HG02588 (cell line): ENCODE data around the gene ADD1.

Source experiments
- ATAC-seq: cut with Tn5 transposase; IDR thresholded peaks from one replicate; pipeline ENCODE4 v1.9.1; 2021; ENCODE audit warnings: mild to moderate bottlenecking, moderate library complexity; ENCODE audit not compliant: unreplicated experiment

Gene ADD1

DNA sequence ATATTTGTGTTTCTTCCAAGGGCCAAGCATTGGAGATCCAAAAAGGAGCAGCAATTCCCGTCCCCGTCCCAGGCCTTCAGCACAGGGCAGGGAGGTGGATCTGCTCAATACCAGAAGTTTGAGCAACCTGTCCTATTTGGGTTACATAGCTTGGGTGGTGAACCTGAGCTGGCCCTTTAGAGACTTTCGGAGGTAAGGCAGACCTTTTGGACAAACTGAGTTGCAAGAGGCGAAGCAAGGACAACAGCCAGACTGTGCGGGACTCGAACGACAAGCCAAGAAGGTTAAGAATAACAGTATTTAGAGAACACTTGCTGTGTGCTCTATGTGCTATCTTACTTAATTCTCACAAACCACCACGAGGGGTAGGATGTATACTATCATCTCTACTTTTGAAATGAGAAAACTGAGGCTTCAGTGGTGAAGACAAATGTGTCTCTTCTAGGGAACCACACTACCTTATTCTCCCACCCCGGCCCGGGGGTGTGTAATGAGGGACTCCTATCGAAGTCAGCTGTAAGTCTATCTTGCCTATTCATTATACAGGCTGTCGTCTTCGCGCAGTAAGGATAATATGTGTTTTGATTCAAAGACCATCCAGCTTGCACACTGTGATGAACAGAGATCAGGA is 118.3 kb downstream of the ADD1 start:
- no peak for ATAC-seq

DNA sequence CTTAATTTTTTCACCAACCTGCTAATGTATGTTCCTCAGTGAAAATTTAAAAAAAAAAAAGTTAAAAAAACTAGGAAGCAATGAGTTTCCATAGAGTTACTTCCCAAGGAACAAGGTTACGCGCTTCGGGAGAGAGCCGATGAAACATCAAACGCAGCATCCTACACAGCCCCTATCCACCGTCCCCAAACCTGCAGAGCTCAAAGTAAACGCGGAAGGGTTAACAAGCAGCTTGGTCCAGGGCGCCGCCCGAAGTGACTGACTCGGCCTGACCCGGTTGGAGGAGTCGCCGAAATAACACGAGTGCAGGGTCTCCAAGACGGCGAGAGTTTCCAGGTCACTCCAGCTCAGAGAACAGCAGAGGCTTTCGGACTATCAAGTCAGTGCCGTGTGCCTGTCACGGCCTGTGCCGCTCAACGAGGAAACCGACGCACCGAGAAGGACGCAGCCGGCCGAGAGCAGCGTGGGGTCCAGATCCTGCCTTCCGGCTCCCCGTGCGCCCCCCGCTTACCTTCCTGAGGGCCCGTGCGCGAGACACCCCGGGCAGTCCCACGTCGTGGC is 119.0 kb downstream of the ADD1 start:
- peak; percentile 18 for ATAC-seq

DNA sequence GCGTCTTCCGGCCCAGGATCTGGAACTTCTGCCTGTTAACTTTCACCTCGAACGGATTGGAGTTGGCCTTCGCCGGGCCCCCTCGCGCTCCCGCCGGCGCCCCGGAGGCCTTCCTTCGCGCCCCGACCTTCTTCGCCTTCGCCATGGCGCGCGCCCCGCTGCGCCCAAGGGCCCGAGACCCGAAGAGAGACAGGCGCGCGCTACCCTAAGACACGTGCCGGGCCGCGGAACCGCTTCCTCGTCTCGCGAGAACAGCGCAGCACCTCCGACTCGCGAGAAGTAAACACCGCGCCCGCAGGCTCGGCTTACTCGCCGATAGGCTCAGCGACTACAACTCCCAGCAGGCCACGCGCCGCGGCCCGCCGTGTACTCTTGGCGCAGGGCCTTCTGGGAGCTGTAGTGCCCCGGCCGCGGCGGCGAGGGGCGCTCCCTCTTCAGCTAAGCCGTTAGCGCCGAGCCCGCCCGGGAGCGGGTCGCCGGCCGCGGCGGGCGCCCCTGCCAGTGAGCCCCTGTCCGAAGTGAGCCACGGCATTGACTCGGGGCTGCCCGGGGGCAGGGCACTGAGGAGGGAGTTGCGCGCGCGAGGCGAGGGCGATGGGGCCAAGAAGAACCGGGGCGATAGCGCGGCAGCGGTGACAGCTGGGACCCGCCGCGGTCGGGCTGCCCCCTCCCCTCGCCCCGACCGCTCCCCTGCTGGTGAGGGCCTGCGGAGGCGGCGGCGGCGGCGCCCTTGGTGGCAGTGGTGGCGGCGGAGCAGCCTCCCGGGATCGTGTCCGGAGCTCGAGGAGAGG is 119.7 kb downstream of the ADD1 start, which contains the start of the genes GRK4 and NOP14:
Gene GRK4, plus strand, starts transcription at position 397 of the 791 bp plus-strand sequence. CDS start 500 bp downstream, outside the sequence.
Gene NOP14, minus strand, starts transcription at position 232 of the 791 bp plus-strand sequence. Its CDS starts 87 bp downstream, at position 145.
- ATAC-seq: peak; percentile 84

DNA sequence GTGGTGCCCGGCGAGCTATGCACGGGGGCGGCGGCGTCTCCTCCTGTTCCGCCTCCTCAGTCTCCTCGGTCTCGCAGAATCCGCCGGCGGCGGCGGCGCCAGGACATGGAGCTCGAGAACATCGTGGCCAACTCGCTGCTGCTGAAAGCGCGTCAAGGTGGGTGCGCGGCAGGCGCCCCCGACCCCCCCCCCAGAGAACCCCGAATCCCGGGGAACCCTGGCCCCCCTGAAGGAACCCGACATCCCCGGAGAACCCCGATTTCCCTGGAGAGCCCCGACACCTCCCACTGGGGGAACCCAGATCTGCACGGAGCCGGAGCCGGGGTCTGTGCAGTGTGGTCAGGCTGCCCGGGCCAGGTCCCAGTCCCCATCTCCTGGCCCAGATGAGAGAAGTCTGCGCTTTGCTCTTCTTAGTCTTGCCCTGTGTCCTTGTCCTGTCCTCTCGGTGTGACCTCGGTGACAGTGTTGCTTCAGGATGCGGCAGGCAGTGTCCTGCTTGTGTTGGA is 120.4 kb downstream of the ADD1 start:
- no peak for ATAC-seq

DNA sequence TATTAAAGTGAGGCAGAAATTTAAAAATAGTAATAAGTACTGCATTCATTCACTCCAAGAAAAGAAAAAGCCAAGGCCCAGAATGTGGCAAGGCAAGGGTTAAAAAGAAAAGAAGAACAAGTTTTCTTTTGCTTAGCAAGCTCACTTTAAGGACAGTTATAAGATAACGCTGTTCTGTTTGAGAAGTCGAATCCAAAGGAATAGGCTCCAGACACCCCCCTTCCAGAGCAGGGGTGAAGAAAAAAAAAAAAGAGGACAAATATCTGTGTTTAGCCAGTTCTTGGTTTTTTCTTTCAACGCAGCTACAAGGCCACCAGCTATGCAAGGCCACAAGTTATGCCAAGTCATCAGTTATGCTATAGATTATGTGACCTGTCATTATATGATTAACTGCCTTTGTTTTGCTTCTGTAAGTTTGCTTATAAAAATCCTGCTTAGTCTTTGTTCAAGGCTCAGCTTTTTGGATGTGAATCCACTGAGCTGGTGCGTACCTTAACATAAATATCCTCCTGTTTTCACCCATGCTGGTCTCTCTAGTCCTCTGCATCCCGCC is 121.1 kb downstream of the ADD1 start:
- ATAC-seq: no peak

DNA sequence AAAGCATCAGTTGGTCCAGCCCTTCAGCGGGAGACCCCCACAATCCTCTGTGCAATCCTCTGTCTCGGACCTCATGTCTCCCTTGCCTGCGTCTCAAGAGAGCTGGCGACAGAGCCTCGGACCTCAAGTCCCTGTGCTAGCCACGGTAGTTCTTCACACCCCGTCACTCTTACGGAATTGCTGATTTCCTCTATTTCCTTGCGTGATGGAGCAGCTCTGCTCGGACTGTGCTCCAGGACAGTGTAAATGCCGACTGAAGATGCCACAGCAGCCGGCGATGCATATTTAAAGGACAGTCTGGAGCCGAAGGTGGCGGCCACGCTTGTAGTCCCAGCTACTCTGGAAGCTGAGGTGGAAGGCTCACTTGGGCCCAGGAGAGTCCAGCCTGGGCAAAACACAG is 121.6 kb downstream of the ADD1 start:
- ATAC-seq: no peak

DNA sequence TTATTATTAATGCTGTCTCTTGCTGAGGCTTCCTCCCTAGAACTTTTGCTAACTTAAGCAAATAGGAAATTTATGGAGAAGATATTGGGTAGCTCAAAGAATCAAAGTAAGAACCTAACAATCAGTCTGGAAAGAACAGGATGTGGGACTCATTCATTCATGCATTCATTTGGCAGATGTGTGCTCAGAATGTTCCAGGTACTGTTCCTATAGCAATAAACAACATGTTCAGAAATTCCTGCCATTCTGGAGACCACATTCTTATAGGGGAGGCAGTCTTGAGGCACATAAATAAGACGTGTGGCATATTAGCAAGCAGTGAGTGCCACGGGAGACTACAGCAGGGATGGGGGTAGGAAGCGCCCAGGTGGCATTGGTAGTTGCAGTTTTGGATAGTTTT is 124.7 kb downstream of the ADD1 start:
- no peak for ATAC-seq

DNA sequence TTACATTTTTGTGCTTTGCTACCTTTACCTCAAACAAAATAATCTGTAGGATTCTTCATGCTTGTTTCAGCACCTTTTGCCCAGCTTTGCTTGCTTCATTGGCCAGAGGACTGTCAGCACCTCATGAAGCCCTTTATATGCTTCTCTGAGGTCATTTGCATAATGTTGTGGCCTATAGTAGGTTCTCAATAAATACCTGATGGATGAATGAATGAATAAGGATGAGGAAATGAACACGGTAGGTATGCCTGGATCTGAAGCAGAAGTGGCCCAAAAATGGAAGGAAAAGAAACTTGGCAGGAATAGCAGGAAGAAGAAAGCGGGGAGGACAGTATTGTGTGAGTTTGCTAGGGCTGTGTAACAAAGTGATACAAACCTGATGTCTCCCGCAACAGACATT is 127.6 kb downstream of the ADD1 start:
- ATAC-seq: no peak

DNA sequence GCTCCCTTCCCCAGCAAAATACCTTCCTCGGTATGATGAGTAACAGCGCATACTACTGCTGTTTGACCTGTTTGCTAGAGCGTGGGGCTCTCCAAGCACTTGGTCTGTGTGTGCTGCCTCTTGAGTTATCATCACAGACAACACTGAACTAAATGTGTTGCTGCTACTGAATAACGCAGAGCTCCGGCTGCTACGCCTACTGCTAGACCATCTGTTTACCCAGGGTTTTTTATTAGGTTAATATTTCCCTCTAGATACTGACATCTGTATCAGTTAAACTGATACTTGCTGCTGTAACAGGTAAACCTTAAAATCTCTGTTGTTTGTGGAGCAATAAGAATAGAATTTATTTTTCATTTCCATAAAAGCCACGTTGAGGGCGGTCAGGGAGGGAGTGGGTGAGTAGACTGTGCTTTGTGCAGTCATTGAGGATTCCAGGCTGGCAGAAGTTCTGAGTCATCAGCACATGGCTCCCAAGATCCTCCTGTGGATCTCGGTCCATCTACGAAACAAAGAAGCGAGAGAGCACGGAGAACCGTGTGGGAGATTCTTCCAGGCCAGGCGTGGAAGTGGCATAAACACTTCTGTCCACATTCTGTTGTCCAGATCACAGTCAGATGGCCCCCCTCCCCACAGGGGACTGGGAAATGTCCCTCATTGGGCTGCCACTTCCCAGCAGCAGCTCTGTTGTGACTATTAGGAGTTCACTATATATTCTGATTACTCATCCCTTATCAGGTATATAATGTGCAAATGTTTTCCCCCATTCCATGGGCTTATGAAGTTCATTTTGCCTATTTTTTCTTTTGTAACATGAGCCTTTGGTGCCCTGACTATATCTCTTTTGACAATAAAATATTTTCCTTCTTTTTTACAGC is 133.8 kb downstream of the ADD1 start:
- no peak for ATAC-seq
